CD14-positive monocyte (primary cell): ENCODE results near the gene YBX2. TPM values are rescaled to one million over a fixed set of nuclear protein-coding genes. Genes with fewer than 3 reads are reported as not detected.
A peak's percentile ranks its signal among the peaks of the same experiment; 100 is the strongest.
"Not testable (repeated sequence)": the region's sequence is repeated elsewhere in the genome, so short reads cannot be mapped to it uniquely, and the experiment has no call there.

Experiments
- DNase-seq, 3 donors: peaks; one replicate each; pipeline ENCODE4 v3.0.0-alpha.2; 2011 to 2022
- H2AFZ ChIP-seq: 2 replicates; pipeline ENCODE4 v1.6.0; 2012; ENCODE audit warnings: mild to moderate bottlenecking, low read depth, low read length, inconsistent platforms; ENCODE audit not compliant: insufficient read depth, poor library complexity, severe bottlenecking
- H3K27ac ChIP-seq, 2 donors: 1 replicate in 1 of 2; 2 replicates in 1 of 2; pipeline ENCODE4 v1.5.1; 2012 to 2013; ENCODE audit warnings: low read length in 2 of 2, control low read depth in 1 of 2, inconsistent platforms in 1 of 2, low read depth in 1 of 2, mild to moderate bottlenecking in 1 of 2
- H3K27me3 ChIP-seq, 2 donors: one replicate each; pipeline versions ENCODE4 v1.6.0 to v1.6.1; 2011 to 2013; ENCODE audit warnings: low read length in 2 of 2; ENCODE audit not compliant: control insufficient read depth in 2 of 2, insufficient read depth in 2 of 2
- H3K36me3 ChIP-seq, 2 donors: replicated peaks in 1 of 2; 1 replicate in 1 of 2; 2 replicates in 1 of 2; pipeline versions ENCODE4 v1.5.1 to v1.6.1; 2012 to 2013; ENCODE audit warnings: low read length in 2 of 2, control low read depth in 1 of 2, inconsistent platforms in 1 of 2, mild to moderate bottlenecking in 1 of 2; ENCODE audit not compliant: insufficient read depth in 2 of 2, control insufficient read depth in 1 of 2
- H3K4me1 ChIP-seq, 2 donors: 1 replicate in 1 of 2; 2 replicates in 1 of 2; pipeline versions ENCODE4 v1.5.1 to v1.6.1; 2012 to 2013; ENCODE audit warnings: low read length in 2 of 2, control low read depth in 1 of 2, inconsistent platforms in 1 of 2, mild to moderate bottlenecking in 1 of 2, moderate library complexity in 1 of 2; ENCODE audit not compliant: insufficient read depth in 2 of 2, control insufficient read depth in 1 of 2
- H3K4me2 ChIP-seq: replicated peaks from 2 replicates; pipeline ENCODE3; 2012; ENCODE audit warnings: low read length, moderate library complexity, mild to moderate bottlenecking; ENCODE audit not compliant: poor library complexity, severe bottlenecking; ENCODE audit errors: extremely low read depth
- H3K4me3 ChIP-seq, 3 experiments: fragments of 200-600 bp in 1 of 3; sonication (generic) in 1 of 3; replicated peaks in 1 of 3; 1 replicate in 2 of 3; 2 replicates in 1 of 3; pipeline ENCODE4 v1.5.1; 2011 to 2013; ENCODE audit warnings: low read length in 3 of 3, mild to moderate bottlenecking in 3 of 3, control low read depth in 2 of 3, low read depth in 2 of 3, inconsistent platforms in 1 of 3, moderate library complexity in 1 of 3
- H3K79me2 ChIP-seq: 2 replicates; pipeline ENCODE4 v1.6.0; 2012; ENCODE audit warnings: mild to moderate bottlenecking, control low read depth, inconsistent platforms, low read length, moderate library complexity; ENCODE audit not compliant: insufficient read depth
- H3K9ac ChIP-seq: 2 replicates; pipeline ENCODE4 v1.6.0; 2017; ENCODE audit warnings: low read length, mild to moderate bottlenecking; ENCODE audit not compliant: insufficient read depth, poor library complexity, severe bottlenecking
- H3K9me3 ChIP-seq, 2 donors: replicated peaks in 1 of 2; 1 replicate in 1 of 2; 2 replicates in 1 of 2; pipeline versions ENCODE4 v1.5.1 to v1.6.1; 2012 to 2013; ENCODE audit warnings: low read length in 2 of 2, control low read depth in 1 of 2; ENCODE audit not compliant: control insufficient read depth in 1 of 2, insufficient read depth in 1 of 2
- H4K20me1 ChIP-seq: 2 replicates; pipeline ENCODE4 v1.6.0; 2012; ENCODE audit warnings: mild to moderate bottlenecking, low read length, control low read depth, moderate library complexity; ENCODE audit not compliant: insufficient read depth
- H3K27ac Mint-ChIP-seq, 7 donors: one replicate each; pipeline ENCODE4 v1.8.0; 2020; ENCODE audit warnings: mild to moderate bottlenecking in 7 of 7, mixed read lengths in 7 of 7, moderate library complexity in 6 of 7, inconsistent platforms in 2 of 7
- H3K27me3 Mint-ChIP-seq, 3 donors: one replicate each; pipeline ENCODE4 v1.8.0; 2021 to 2022; ENCODE audit warnings: low read depth in 3 of 3, mild to moderate bottlenecking in 3 of 3, mixed read lengths in 3 of 3, moderate library complexity in 3 of 3, inconsistent platforms in 1 of 3
- H3K36me3 Mint-ChIP-seq, 2 donors: one replicate each; pipeline ENCODE4 v1.8.0; 2020; ENCODE audit warnings: mixed read lengths in 2 of 2, inconsistent platforms in 1 of 2, mild to moderate bottlenecking in 1 of 2
- H3K4me1 Mint-ChIP-seq: one replicate; pipeline ENCODE4 v1.8.0; 2020; ENCODE audit warnings: mild to moderate bottlenecking, mixed read lengths
- H3K4me3 Mint-ChIP-seq, 2 donors: one replicate each; pipeline ENCODE4 v1.8.0; 2020; ENCODE audit warnings: mild to moderate bottlenecking in 2 of 2, mixed read lengths in 2 of 2, moderate library complexity in 1 of 2
- H3K9me3 Mint-ChIP-seq, 7 donors: one replicate each; pipeline ENCODE4 v1.8.0; 2020 to 2022; ENCODE audit warnings: mixed read lengths in 7 of 7, mild to moderate bottlenecking in 6 of 7, moderate library complexity in 6 of 7, inconsistent platforms in 2 of 7
- CTCF ChIP-seq: fragments of 200-600 bp; IDR thresholded peaks from one replicate; pipeline ENCODE4 v1.8.0; 2022; ENCODE audit warnings: antibody characterized with exemption, mild to moderate bottlenecking
- WGBS: methylation state at CpG from one replicate; pipeline ENCODE4 v1.1.5; 2013; ENCODE audit warnings: missing lambda C conversion rate; ENCODE audit not compliant: insufficient coverage; 5-methylcytosine and 5-hydroxymethylcytosine counted together
- intact Hi-C, 2 donors: fragments of 100-400 bp; cut with micrococcal nuclease; formaldehyde crosslinking; loops; one replicate each; pipeline versions ENCODE4 v1.15.0 to v1.15.1; 2023
- polyA plus RNA-seq, 3 donors: library from polyadenylated mRNA; depleted of rRNA in 1 of 3; unstranded in 2 of 3; stranded (reverse) in 1 of 3; fragments of 300-500 nt in 2 of 3; fragments of >200 nt in 1 of 3; fragmentation: Illumina TruSeq in 2 of 3; gene quantifications; 1 replicate in 2 of 3; 2 replicates in 1 of 3; pipeline ENCODE4 v1.2.3, GENCODE V29; 2012 to 2021

Gene YBX2
- polyA plus RNA-seq, 3 donors: not detected

GRCh38 chr17:7341842-7342241 lies 47.4 kb upstream of the YBX2 start:
- no peaks in the 10 kb centered on the region for H3K9me3 ChIP-seq
- H3K36me3 ChIP-seq: peaks cover 38 to 63% of the 10 kb centered on the region in 2 donors
- no peaks in the 10 kb centered on the region for H3K9me3 Mint-ChIP-seq
- intact Hi-C loops: loop anchor here in 1 of 2 donors (5.0 kb wide), 1 partner anchor 60 kb away; the partner anchor contains the start of gene SLC2A4
- WGBS: 98% methylated on average over 10 of the region's 13 CpGs
- H3K79me2 ChIP-seq: peaks cover 21% of the 10 kb centered on the region
- H3K27ac ChIP-seq: no peak overlapping the region
- H3K4me3 ChIP-seq: no peak overlapping the region
- peaks cover 0 to 4% (median 0%) of the 10 kb centered on the region in 3 donors for H3K27me3 Mint-ChIP-seq
- no peak overlapping the region for H2AFZ ChIP-seq
- no peak overlapping the region for H3K4me3 Mint-ChIP-seq
- no peak overlapping the region for H3K4me2 ChIP-seq
- H3K36me3 Mint-ChIP-seq: peaks cover 46 to 76% of the 10 kb centered on the region in 2 donors
- DNase-seq: no peak
- H3K4me1 Mint-ChIP-seq: peaks cover 19% of the 10 kb centered on the region
- TF ChIP-seq CTCF: no peak
- peaks cover 10 to 18% of the 10 kb centered on the region in 2 donors for H3K4me1 ChIP-seq
- peak overlapping the region in 1 of 7 donors; percentile 53 for H3K27ac Mint-ChIP-seq
- H3K9ac ChIP-seq: no peak overlapping the region
- peaks cover 8% of the 10 kb centered on the region for H4K20me1 ChIP-seq
- H3K27me3 ChIP-seq: no peaks in the 10 kb centered on the region

GRCh38 chr17:7340179-7340578 lies 45.7 kb upstream of the YBX2 start:
- Histone ChIP-seq H2AFZ (no peak overlapping the region), H3K27ac (peak overlapping the region in 1 of 2 donors; percentile 41), H3K9ac (no peak overlapping the region), H3K9me3 (no peaks in the 10 kb centered on the region), H3K4me3 (no peak overlapping the region), H3K27me3 (no peaks in the 10 kb centered on the region), H3K4me1 (peaks cover 24 to 34% of the 10 kb centered on the region in 2 donors), H4K20me1 (no peaks in the 10 kb centered on the region), H3K4me2 (no peak overlapping the region), H3K79me2 (peaks cover 27% of the 10 kb centered on the region), H3K36me3 (peaks cover 29 to 50% of the 10 kb centered on the region in 2 donors)
- Mint-ChIP-seq H3K4me1 (peaks cover 35% of the 10 kb centered on the region), H3K9me3 (no peaks in the 10 kb centered on the region), H3K27ac (peak overlapping the region in 4 of 7 donors; percentile 35 to 61 (median 52)), H3K36me3 (peaks cover 42 to 64% of the 10 kb centered on the region in 2 donors), H3K27me3 (peaks cover 0 to 6% (median 0%) of the 10 kb centered on the region in 3 donors), H3K4me3 (no peak overlapping the region)
- TF ChIP-seq CTCF: no peak
- WGBS: no CpG with 5 or more reads among the region's 2 CpGs
- intact Hi-C loops: loop anchor here in 1 of 2 donors (5.0 kb wide), 1 partner anchor 58 kb away; the partner anchor contains the start of gene SLC2A4
- DNase-seq: no peak

DNA sequence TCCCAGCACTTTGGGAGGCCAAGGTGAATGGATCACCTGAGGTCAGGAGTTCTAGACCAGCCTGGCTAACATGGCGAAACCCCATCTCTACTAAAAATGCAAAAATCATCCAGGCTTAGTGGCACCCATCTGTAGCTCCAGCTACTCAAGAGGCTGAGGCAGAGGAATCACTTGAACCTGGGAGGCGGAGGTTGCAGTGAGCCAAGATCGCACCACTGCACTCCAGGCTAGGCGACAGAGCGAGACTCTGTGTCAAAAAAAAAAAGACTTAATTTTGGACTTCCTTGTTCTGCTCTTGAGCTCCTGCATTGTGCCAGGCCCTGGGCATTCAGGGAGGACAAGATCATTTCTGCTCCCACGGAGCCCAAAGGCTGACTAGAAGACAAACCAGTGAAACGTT lies 43.2 kb upstream of the YBX2 start:
- H3K9me3 ChIP-seq, H3K27ac ChIP-seq, intact Hi-C loops, H3K27me3 ChIP-seq, H3K27me3 Mint-ChIP-seq, H4K20me1 ChIP-seq, H3K9me3 Mint-ChIP-seq, H3K9ac ChIP-seq, DNase-seq: not testable (repeated sequence)
- peak overlapping the region in 1 of 3 experiments; percentile 79 for H3K4me3 ChIP-seq
- peaks cover 10 to 25% of the 10 kb centered on the region in 2 donors for H3K36me3 ChIP-seq
- peak overlapping the region; percentile 89 for H2AFZ ChIP-seq
- Mint-ChIP-seq H3K36me3 (peaks cover 21 to 38% of the 10 kb centered on the region in 2 donors), H3K4me3 (peak overlapping the region; percentile 78 to 90), H3K4me1 (peaks cover 42% of the 10 kb centered on the region), H3K27ac (peak overlapping the region in 4 of 7 donors; percentile 30 to 79 (median 45))
- 35% methylated on average over 7 of the region's 7 CpGs for WGBS
- H3K4me1 ChIP-seq: peaks cover 26 to 36% of the 10 kb centered on the region in 2 donors
- peaks cover 27% of the 10 kb centered on the region for H3K79me2 ChIP-seq
- peak overlapping the region; percentile 88 for H3K4me2 ChIP-seq
